GM23338 (cell line): Measurements from ENCODE around the gene KIF9. TPM values are rescaled to one million over a fixed set of nuclear protein-coding genes. Genes with fewer than 3 reads are reported as not detected.

Source experiments
- ATAC-seq: fragments of 200-7000 bp; cut with Tn5 transposase; 3 replicates; pipeline ENCODE4 v1.9.1; 2020
- DNase-seq: peaks from one replicate; pipeline ENCODE4 v3.0.0-alpha.2; 2015; ENCODE audit warnings: low spot score
- H2AFZ ChIP-seq: fragments of 200-600 bp; sonication (generic); 2 replicates; pipeline ENCODE4 v1.8.0; 2016; ENCODE audit warnings: antibody characterized with exemption, mild to moderate bottlenecking, moderate library complexity
- H3F3A ChIP-seq: fragments of 200-600 bp; sonication (generic); replicated peaks from 2 replicates; pipeline ENCODE4 v1.8.0; 2017; ENCODE audit warnings: antibody characterized with exemption, mixed run types, low read depth
- H3K27ac ChIP-seq: fragments of 200-600 bp; sonication (generic); 2 replicates; pipeline ENCODE4 v1.6.1; 2016; ENCODE audit warnings: low read depth
- H3K27me3 ChIP-seq: fragments of 200-600 bp; sonication (generic); 2 replicates; pipeline ENCODE4 v1.8.0; 2016; ENCODE audit warnings: mild to moderate bottlenecking, mixed run types, moderate library complexity; ENCODE audit not compliant: insufficient read depth
- H3K36me3 ChIP-seq: fragments of 200-600 bp; sonication (generic); 2 replicates; pipeline ENCODE4 v1.8.0; 2016; ENCODE audit warnings: mild to moderate bottlenecking; ENCODE audit not compliant: insufficient read depth
- H3K4me1 ChIP-seq: fragments of 200-600 bp; sonication (generic); 2 replicates; pipeline ENCODE4 v1.8.0; 2016; ENCODE audit warnings: mild to moderate bottlenecking, moderate library complexity; ENCODE audit not compliant: insufficient read depth
- H3K4me2 ChIP-seq: fragments of 200-600 bp; sonication (generic); 2 replicates; pipeline ENCODE4 v1.7.1; 2017; ENCODE audit warnings: mixed run types
- H3K4me3 ChIP-seq: fragments of 200-600 bp; sonication (generic); 2 replicates; pipeline ENCODE4 v1.6.1; 2016; ENCODE audit warnings: mixed run types
- H3K79me2 ChIP-seq: fragments of 200-600 bp; sonication (generic); replicated peaks from 2 replicates; pipeline ENCODE4 v1.8.0; 2017; ENCODE audit warnings: mild to moderate bottlenecking; ENCODE audit not compliant: insufficient read depth
- H3K9me2 ChIP-seq: fragments of 200-600 bp; sonication (generic); 2 replicates; pipeline ENCODE4 v1.8.0; 2017; ENCODE audit not compliant: insufficient read depth
- H4K20me1 ChIP-seq: fragments of 200-600 bp; sonication (generic); replicated peaks from 2 replicates; pipeline ENCODE4 v1.8.0; 2017; ENCODE audit warnings: mild to moderate bottlenecking; ENCODE audit not compliant: insufficient read depth
- H3K27ac Mint-ChIP-seq: 2 replicates; pipeline ENCODE4 v1.8.0; 2020; ENCODE audit warnings: inconsistent platforms, mild to moderate bottlenecking, moderate library complexity, mixed read lengths
- H3K27me3 Mint-ChIP-seq: 3 replicates; pipeline ENCODE4 v1.8.0; 2022; ENCODE audit warnings: low read depth, mild to moderate bottlenecking, moderate library complexity, mixed read lengths, inconsistent platforms; ENCODE audit not compliant: insufficient read depth, poor library complexity
- H3K36me3 Mint-ChIP-seq: 3 replicates; pipeline ENCODE4 v1.8.0; 2021; ENCODE audit warnings: low read depth, mild to moderate bottlenecking, inconsistent platforms, moderate library complexity, mixed read lengths
- H3K4me1 Mint-ChIP-seq: 3 replicates; pipeline ENCODE4 v1.8.0; 2020; ENCODE audit warnings: mild to moderate bottlenecking, inconsistent platforms, mixed read lengths
- H3K4me3 Mint-ChIP-seq: 3 replicates; pipeline ENCODE4 v1.8.0; 2021; ENCODE audit warnings: moderate library complexity, mild to moderate bottlenecking, inconsistent platforms, mixed read lengths
- H3K9me3 Mint-ChIP-seq: 3 replicates; pipeline ENCODE4 v1.8.0; 2020; ENCODE audit warnings: moderate library complexity, mild to moderate bottlenecking, inconsistent platforms, mixed read lengths
- CREB1 ChIP-seq: fragments of 250-450 bp; sonication (Bioruptor Pico); IDR thresholded peaks from 2 replicates; pipeline ENCODE4 v1.5.0; 2020; ENCODE audit warnings: low read depth, mild to moderate bottlenecking, moderate library complexity
- EZH2 ChIP-seq: fragments of 200-600 bp; sonication (generic); IDR thresholded peaks from one replicate; pipeline ENCODE4 v1.8.0; 2017; ENCODE audit warnings: antibody characterized with exemption, mild to moderate bottlenecking, low read depth; ENCODE audit not compliant: unreplicated experiment
- JUNB ChIP-seq: IDR thresholded peaks from one replicate; pipeline ENCODE4 v1.6.1; 2016; ENCODE audit warnings: antibody characterized with exemption; ENCODE audit not compliant: unreplicated experiment
- POLR2AphosphoS5 ChIP-seq: IDR thresholded peaks from 2 replicates; pipeline ENCODE4 v1.6.1; 2016; ENCODE audit warnings: antibody characterized with exemption, low read depth
- ZNF114 ChIP-seq: fragments of 250-450 bp; sonication (Bioruptor Pico); IDR thresholded peaks from 2 replicates; pipeline ENCODE4 v1.5.0; 2020; ENCODE audit warnings: mild to moderate bottlenecking, moderate library complexity
- ZNF331 ChIP-seq: fragments of 250-450 bp; sonication (Bioruptor Pico); IDR thresholded peaks from 2 replicates; pipeline ENCODE4 v1.5.0; 2020; ENCODE audit warnings: low read depth, mild to moderate bottlenecking, moderate library complexity
- polyA plus RNA-seq: library from polyadenylated mRNA; unstranded; fragments of >200 nt; fragmentation: Nextera tagmentation; extraction: Ambion mirVana; gene quantifications from 2 replicates; pipeline ENCODE4 v1.2.1, GENCODE V29; 2016
- total RNA-seq: library from RNA; depleted of rRNA; stranded (reverse); fragments of >200 nt; shearing (Covaris generic); gene quantifications from 2 replicates; pipeline ENCODE4 v1.2.3, GENCODE V29; 2014
- TF ChIP-seq, protein P1 (sequence below), 2 experiments: fragments of 200-600 bp in 1 of 2; sonication (generic) in 1 of 2; conservative IDR thresholded peaks; 2 replicates each; pipeline versions ENCODE4 v1.5.1 to v1.6.1; 2016 to 2017; ENCODE audit warnings: antibody characterized with exemption in 2 of 2, low read depth in 2 of 2, mild to moderate bottlenecking in 2 of 2, moderate library complexity in 1 of 2
- TF ChIP-seq, protein P2 (sequence below): fragments of 250-450 bp; sonication (Bioruptor Pico); IDR thresholded peaks from 2 replicates; pipeline ENCODE4 v1.5.0; 2020; ENCODE audit warnings: mild to moderate bottlenecking, moderate library complexity
- TF ChIP-seq, protein P3 (sequence below): IDR thresholded peaks from 2 replicates; pipeline ENCODE4 v1.6.1; 2016; ENCODE audit warnings: antibody characterized with exemption

KIF9 gene
- total and polyA plus RNA-seq, 2 experiments from 2014 or later, result 12.6 to 14.0 TPM

DNA sequence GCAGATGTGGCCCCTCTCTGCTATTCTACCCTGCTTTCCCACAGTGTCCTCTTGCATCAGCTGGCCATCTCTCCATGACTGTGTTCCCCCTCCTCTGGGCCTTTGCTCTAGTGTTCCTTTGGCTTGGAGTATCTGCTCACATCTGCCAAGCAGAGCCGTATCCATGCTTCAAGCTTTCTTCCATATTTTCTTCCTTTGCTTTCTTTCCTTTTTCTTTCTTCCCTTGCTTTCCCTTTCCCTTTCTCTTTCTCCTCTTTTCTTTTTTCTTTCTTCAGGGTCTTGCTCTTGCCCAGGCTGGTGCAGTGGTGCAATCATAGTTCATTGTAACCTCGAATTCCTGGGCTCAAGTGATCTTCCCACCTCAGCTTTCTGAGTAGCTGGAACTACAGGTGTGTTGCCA lies 12.7 kb upstream of the KIF9 start (continued):
- TF ChIP-seq, protein P1, sequence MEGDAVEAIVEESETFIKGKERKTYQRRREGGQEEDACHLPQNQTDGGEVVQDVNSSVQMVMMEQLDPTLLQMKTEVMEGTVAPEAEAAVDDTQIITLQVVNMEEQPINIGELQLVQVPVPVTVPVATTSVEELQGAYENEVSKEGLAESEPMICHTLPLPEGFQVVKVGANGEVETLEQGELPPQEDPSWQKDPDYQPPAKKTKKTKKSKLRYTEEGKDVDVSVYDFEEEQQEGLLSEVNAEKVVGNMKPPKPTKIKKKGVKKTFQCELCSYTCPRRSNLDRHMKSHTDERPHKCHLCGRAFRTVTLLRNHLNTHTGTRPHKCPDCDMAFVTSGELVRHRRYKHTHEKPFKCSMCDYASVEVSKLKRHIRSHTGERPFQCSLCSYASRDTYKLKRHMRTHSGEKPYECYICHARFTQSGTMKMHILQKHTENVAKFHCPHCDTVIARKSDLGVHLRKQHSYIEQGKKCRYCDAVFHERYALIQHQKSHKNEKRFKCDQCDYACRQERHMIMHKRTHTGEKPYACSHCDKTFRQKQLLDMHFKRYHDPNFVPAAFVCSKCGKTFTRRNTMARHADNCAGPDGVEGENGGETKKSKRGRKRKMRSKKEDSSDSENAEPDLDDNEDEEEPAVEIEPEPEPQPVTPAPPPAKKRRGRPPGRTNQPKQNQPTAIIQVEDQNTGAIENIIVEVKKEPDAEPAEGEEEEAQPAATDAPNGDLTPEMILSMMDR (conservative IDR thresholded peaks at IDR 0.05; ENCODE audit: low read depth in 2 of 2), result no peak

DNA sequence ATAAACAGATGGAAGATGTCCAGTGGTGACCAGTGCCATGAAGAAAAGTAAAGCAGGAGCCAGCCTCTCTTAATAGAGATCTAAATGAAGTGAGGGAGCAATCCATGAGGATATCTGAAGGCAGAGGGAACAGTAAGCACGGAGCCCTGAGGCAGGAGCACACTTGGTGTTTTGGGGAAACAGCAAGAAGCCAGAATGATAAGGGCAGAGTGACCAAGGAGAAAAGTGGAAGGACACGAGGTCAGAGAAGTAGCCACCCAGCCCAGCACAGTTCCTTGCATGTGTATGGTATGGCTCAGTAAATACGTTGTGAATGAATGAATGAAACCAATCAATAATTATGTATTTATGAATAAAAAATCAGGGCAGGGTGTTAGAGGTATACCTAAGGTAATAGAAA lies 11.8 kb upstream of the KIF9 start:
- Histone ChIP-seq H2AFZ (no peak overlapping the region), H3K4me2 (no peak overlapping the region), H3F3A (0 out of 2 replicates have a peak, but pooled peaks cover 5% of the 10 kb centered on the region), H3K36me3 (no peaks in the 10 kb centered on the region), H3K4me3 (no peak overlapping the region), H4K20me1 (peaks cover 42% of the 10 kb centered on the region), H3K9me2 (no peaks in the 10 kb centered on the region), H3K27ac (no peak overlapping the region), H3K79me2 (peaks cover 97% of the 10 kb centered on the region), H3K27me3 (no peaks in the 10 kb centered on the region), H3K4me1 (no peaks in the 10 kb centered on the region; the same call in 1 of the 2 replicates)
- no peak for DNase-seq
- peaks cover 10% of the 10 kb centered on the region; the same call in 1 of the 3 replicates for H3K36me3 Mint-ChIP-seq
- H3K27ac Mint-ChIP-seq, result no peak overlapping the region
- no peak for ATAC-seq
- H3K4me3 Mint-ChIP-seq, result no peak overlapping the region
- peaks cover 3% of the 10 kb centered on the region for H3K27me3 Mint-ChIP-seq
- no peak for TF ChIP-seq JUNB
- peaks cover 25% of the 10 kb centered on the region for H3K4me1 Mint-ChIP-seq
- H3K9me3 Mint-ChIP-seq, result no peaks in the 10 kb centered on the region

DNA sequence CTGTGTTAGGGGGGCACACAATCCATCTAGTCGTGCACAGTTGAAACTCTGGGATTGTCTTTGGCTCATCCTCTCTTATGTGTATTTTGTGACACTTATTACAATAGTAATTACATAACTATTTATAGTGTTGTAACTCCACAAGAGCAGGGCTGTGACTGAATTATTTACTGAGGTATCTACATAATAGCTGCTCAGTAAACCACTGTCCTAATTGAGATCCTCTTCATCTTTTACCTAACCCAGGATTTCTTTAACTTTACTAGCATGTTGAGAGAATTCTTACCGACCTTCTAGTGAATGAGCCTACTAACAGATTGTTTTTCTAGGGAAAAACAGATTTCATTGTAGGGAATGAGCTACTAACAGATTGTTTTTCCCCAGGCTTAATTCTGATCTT lies 11.2 kb upstream of the KIF9 start:
- peaks cover 98% of the 10 kb centered on the region for H3K79me2 ChIP-seq
- H4K20me1 ChIP-seq, result peaks cover 46% of the 10 kb centered on the region
- TF ChIP-seq, protein P2, sequence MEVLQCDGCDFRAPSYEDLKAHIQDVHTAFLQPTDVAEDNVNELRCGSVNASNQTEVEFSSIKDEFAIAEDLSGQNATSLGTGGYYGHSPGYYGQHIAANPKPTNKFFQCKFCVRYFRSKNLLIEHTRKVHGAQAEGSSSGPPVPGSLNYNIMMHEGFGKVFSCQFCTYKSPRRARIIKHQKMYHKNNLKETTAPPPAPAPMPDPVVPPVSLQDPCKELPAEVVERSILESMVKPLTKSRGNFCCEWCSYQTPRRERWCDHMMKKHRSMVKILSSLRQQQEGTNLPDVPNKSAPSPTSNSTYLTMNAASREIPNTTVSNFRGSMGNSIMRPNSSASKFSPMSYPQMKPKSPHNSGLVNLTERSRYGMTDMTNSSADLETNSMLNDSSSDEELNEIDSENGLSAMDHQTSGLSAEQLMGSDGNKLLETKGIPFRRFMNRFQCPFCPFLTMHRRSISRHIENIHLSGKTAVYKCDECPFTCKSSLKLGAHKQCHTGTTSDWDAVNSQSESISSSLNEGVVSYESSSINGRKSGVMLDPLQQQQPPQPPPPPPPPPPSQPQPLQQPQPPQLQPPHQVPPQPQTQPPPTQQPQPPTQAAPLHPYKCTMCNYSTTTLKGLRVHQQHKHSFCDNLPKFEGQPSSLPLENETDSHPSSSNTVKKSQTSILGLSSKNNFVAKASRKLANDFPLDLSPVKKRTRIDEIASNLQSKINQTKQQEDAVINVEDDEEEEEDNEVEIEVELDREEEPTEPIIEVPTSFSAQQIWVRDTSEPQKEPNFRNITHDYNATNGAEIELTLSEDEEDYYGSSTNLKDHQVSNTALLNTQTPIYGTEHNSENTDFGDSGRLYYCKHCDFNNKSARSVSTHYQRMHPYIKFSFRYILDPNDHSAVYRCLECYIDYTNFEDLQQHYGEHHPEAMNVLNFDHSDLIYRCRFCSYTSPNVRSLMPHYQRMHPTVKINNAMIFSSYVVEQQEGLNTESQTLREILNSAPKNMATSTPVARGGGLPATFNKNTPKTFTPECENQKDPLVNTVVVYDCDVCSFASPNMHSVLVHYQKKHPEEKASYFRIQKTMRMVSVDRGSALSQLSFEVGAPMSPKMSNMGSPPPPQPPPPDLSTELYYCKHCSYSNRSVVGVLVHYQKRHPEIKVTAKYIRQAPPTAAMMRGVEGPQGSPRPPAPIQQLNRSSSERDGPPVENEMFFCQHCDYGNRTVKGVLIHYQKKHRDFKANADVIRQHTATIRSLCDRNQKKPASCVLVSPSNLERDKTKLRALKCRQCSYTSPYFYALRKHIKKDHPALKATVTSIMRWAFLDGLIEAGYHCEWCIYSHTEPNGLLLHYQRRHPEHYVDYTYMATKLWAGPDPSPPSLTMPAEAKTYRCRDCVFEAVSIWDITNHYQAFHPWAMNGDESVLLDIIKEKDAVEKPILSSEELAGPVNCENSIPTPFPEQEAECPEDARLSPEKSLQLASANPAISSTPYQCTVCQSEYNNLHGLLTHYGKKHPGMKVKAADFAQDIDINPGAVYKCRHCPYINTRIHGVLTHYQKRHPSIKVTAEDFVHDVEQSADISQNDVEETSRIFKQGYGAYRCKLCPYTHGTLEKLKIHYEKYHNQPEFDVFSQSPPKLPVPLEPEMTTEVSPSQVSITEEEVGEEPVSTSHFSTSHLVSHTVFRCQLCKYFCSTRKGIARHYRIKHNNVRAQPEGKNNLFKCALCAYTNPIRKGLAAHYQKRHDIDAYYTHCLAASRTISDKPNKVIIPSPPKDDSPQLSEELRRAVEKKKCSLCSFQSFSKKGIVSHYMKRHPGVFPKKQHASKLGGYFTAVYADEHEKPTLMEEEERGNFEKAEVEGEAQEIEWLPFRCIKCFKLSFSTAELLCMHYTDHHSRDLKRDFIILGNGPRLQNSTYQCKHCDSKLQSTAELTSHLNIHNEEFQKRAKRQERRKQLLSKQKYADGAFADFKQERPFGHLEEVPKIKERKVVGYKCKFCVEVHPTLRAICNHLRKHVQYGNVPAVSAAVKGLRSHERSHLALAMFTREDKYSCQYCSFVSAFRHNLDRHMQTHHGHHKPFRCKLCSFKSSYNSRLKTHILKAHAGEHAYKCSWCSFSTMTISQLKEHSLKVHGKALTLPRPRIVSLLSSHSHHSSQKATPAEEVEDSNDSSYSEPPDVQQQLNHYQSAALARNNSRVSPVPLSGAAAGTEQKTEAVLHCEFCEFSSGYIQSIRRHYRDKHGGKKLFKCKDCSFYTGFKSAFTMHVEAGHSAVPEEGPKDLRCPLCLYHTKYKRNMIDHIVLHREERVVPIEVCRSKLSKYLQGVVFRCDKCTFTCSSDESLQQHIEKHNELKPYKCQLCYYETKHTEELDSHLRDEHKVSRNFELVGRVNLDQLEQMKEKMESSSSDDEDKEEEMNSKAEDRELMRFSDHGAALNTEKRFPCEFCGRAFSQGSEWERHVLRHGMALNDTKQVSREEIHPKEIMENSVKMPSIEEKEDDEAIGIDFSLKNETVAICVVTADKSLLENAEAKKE (CRISPR knock-in tag), result no peak
- TF ChIP-seq, protein P1 (conservative IDR thresholded peaks at IDR 0.05; ENCODE audit: low read depth in 2 of 2), result no peak
- TF ChIP-seq ZNF331 (no peak), ZNF114 (CRISPR knock-in tag) (no peak), CREB1 (no peak), JUNB (no peak), EZH2 (no peak), POLR2AphosphoS5 (no peak)
- TF ChIP-seq, protein P3, sequence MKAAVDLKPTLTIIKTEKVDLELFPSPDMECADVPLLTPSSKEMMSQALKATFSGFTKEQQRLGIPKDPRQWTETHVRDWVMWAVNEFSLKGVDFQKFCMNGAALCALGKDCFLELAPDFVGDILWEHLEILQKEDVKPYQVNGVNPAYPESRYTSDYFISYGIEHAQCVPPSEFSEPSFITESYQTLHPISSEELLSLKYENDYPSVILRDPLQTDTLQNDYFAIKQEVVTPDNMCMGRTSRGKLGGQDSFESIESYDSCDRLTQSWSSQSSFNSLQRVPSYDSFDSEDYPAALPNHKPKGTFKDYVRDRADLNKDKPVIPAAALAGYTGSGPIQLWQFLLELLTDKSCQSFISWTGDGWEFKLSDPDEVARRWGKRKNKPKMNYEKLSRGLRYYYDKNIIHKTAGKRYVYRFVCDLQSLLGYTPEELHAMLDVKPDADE, result no peak

More for the DNA sequence above, 11.2 kb upstream of the KIF9 start:
- no peaks in the 10 kb centered on the region for H3K9me3 Mint-ChIP-seq
- Histone ChIP-seq H3K4me1 (no peaks in the 10 kb centered on the region; the same call in 1 of the 2 replicates), H3K36me3 (no peaks in the 10 kb centered on the region), H2AFZ (no peak overlapping the region), H3K27me3 (no peaks in the 10 kb centered on the region), H3F3A (0 out of 2 replicates have a peak, but pooled peaks cover 5% of the 10 kb centered on the region), H3K9me2 (no peaks in the 10 kb centered on the region), H3K27ac (no peak overlapping the region), H3K4me3 (no peak overlapping the region), H3K4me2 (no peak overlapping the region)
- DNase-seq, result no peak
- no peak for ATAC-seq
- peaks cover 3% of the 10 kb centered on the region for H3K27me3 Mint-ChIP-seq
- peaks cover 10% of the 10 kb centered on the region; the same call in 1 of the 3 replicates for H3K36me3 Mint-ChIP-seq
- no peak overlapping the region for H3K27ac Mint-ChIP-seq
- peaks cover 25% of the 10 kb centered on the region for H3K4me1 Mint-ChIP-seq
- H3K4me3 Mint-ChIP-seq, result no peak overlapping the region
